SK-N-SH (cell line): ENCODE results near the gene CEP170B. TPM values are rescaled to one million over a fixed set of nuclear protein-coding genes. Genes with fewer than 3 reads are reported as not detected.

Experiments
- CTCF ChIA-PET: fragments of 300-600, 350-600 bp; formaldehyde crosslinking; extraction: SDS; loops from one replicate; lab custom pipeline; 2021; lab: Yijun Ruan, JAX
- POLR2A ChIA-PET: fragments of 350-600 bp; sonication (Branson Sonifier 250); formaldehyde crosslinking; extraction: SDS; loops from one replicate; lab custom pipeline; 2020; ENCODE audit warnings: antibody characterized with exemption, inconsistent platforms; lab: Yijun Ruan, JAX
- DNase-seq: peaks from one replicate; pipeline ENCODE4 v3.0.0; 2012
- H2AFZ ChIP-seq: fragments of 200-600 bp; sonication (generic); 2 replicates; pipeline ENCODE4 v1.8.1; 2016; ENCODE audit warnings: antibody characterized with exemption, mild to moderate bottlenecking, low read depth
- H3F3A ChIP-seq: fragments of 200-600 bp; sonication (generic); replicated peaks from 2 replicates; pipeline ENCODE3; 2016; ENCODE audit warnings: antibody characterized with exemption, mild to moderate bottlenecking; ENCODE audit not compliant: insufficient read depth
- H3K27ac ChIP-seq, 2 experiments: fragments of 200-500 bp in 1 of 2; fragments of 200-600 bp in 1 of 2; sonication (Bioruptor generic) in 1 of 2; sonication (generic), shearing (Covaris generic) in 1 of 2; 2 replicates each; pipeline versions ENCODE4 v1.5.1 to v1.6.1; 2014 to 2016; ENCODE audit warnings: low read depth in 2 of 2, inconsistent platforms in 1 of 2, low read length in 1 of 2, mild to moderate bottlenecking in 1 of 2, mixed read lengths in 1 of 2
- H3K27me3 ChIP-seq: fragments of 200-600 bp; sonication (generic), shearing (Covaris generic); 2 replicates; pipeline ENCODE4 v1.6.1; 2016; ENCODE audit warnings: mixed run types; ENCODE audit not compliant: insufficient read depth
- H3K36me3 ChIP-seq, 2 experiments: fragments of 200-500 bp in 1 of 2; fragments of 200-600 bp in 1 of 2; sonication (Bioruptor generic) in 1 of 2; sonication (generic) in 1 of 2; replicated peaks in 1 of 2; 2 replicates each; pipeline versions ENCODE3 to v1.5.1; 2014 to 2016; ENCODE audit warnings: low read length in 1 of 2, mild to moderate bottlenecking in 1 of 2; ENCODE audit not compliant: insufficient read depth in 2 of 2, control insufficient read depth in 1 of 2
- H3K4me1 ChIP-seq, 2 experiments: fragments of 200-500 bp in 1 of 2; fragments of 200-600 bp in 1 of 2; sonication (Bioruptor generic) in 1 of 2; sonication (generic), shearing (Covaris generic) in 1 of 2; 2 replicates each; pipeline versions ENCODE4 v1.5.1 to v1.6.1; 2014 to 2016; ENCODE audit warnings: low read depth in 1 of 2, low read length in 1 of 2, mixed run types in 1 of 2; ENCODE audit not compliant: insufficient read depth in 2 of 2, control insufficient read depth in 1 of 2
- H3K4me2 ChIP-seq: fragments of 200-600 bp; sonication (generic), shearing (Covaris generic); 2 replicates; pipeline ENCODE4 v1.6.1; 2017; ENCODE audit warnings: mixed run types
- H3K4me3 ChIP-seq, 2 experiments: fragments of 200-500 bp in 1 of 2; fragments of 200-600 bp in 1 of 2; sonication (Bioruptor generic) in 1 of 2; sonication (generic), shearing (Covaris generic) in 1 of 2; 2 replicates each; pipeline versions ENCODE4 v1.5.1 to v1.8.1; 2014 to 2016; ENCODE audit warnings: low read depth in 2 of 2, inconsistent platforms in 1 of 2, low read length in 1 of 2, mild to moderate bottlenecking in 1 of 2, mixed read lengths in 1 of 2, moderate library complexity in 1 of 2
- H3K79me2 ChIP-seq: fragments of 200-600 bp; sonication (generic); 2 replicates; pipeline ENCODE4 v1.8.1; 2017; ENCODE audit warnings: mild to moderate bottlenecking; ENCODE audit not compliant: insufficient read depth
- H3K9ac ChIP-seq: fragments of 200-600 bp; sonication (generic); 2 replicates; pipeline ENCODE4 v1.6.1; 2017; ENCODE audit warnings: mixed run types
- H3K9me2 ChIP-seq: fragments of 200-600 bp; sonication (generic); 2 replicates; pipeline ENCODE4 v1.6.1; 2017; ENCODE audit warnings: mixed run types
- H3K9me3 ChIP-seq: fragments of 200-600 bp; sonication (generic); 2 replicates; pipeline ENCODE4 v1.6.1; 2017; ENCODE audit warnings: mixed run types, mild to moderate bottlenecking, moderate library complexity
- H4K20me1 ChIP-seq: fragments of 200-600 bp; sonication (generic); 2 replicates; pipeline ENCODE4 v1.6.1; 2017; ENCODE audit warnings: mild to moderate bottlenecking, mixed run types; ENCODE audit not compliant: insufficient read depth
- EP300 ChIP-seq, 2 experiments: IDR thresholded peaks; 2 replicates each; pipeline versions ENCODE4 v1.4.0 to v1.6.1; 2012; ENCODE audit warnings: borderline replicate concordance in 1 of 2, low read depth in 1 of 2, low read length in 1 of 2
- FOXJ3 ChIP-seq: sonication (generic); formaldehyde crosslinking; IDR thresholded peaks from 2 replicates; pipeline ENCODE4 v1.5.1; 2020; ENCODE audit warnings: mild to moderate bottlenecking, missing genetic modification reagents
- MEF2A ChIP-seq: IDR thresholded peaks from 2 replicates; pipeline ENCODE4 v1.4.0; 2012; ENCODE audit warnings: low read depth, borderline replicate concordance
- NFIC ChIP-seq: IDR thresholded peaks from 2 replicates; pipeline ENCODE4 v1.4.0; 2012; ENCODE audit warnings: borderline replicate concordance
- NRF1 ChIP-seq: IDR thresholded peaks from 2 replicates; pipeline ENCODE4 v1.6.1; 2012; ENCODE audit warnings: low read depth, mild to moderate bottlenecking, low read length
- RAD21 ChIP-seq: IDR thresholded peaks from 2 replicates; pipeline ENCODE4 v1.6.1; 2012; ENCODE audit warnings: mild to moderate bottlenecking, low read length
- SIN3A ChIP-seq: IDR thresholded peaks from 2 replicates; pipeline ENCODE4 v1.6.1; 2012; ENCODE audit warnings: low read depth, mild to moderate bottlenecking, low read length, moderate library complexity, borderline replicate concordance
- TEAD4 ChIP-seq: IDR thresholded peaks from 2 replicates; pipeline ENCODE4 v1.4.0; 2012; ENCODE audit warnings: mild to moderate bottlenecking, borderline replicate concordance; ENCODE audit not compliant: insufficient read depth
- YY1 ChIP-seq: IDR thresholded peaks from 2 replicates; pipeline ENCODE4 v1.4.0; 2012; ENCODE audit warnings: low read depth, mild to moderate bottlenecking
- WGBS: methylation state at CpG from one replicate; pipeline ENCODE4 v1.1.6; 2017; ENCODE audit warnings: low lambda C conversion rate; 5-methylcytosine and 5-hydroxymethylcytosine counted together
- polyA plus RNA-seq, 3 experiments: library from polyadenylated mRNA; depleted of rRNA; stranded (reverse); fragments of >200 nt; gene quantifications; 2 replicates each; pipeline ENCODE4 v1.2.3, GENCODE V29; 2012
- TF ChIP-seq, protein P1 (sequence below): IDR thresholded peaks from 2 replicates; pipeline ENCODE4 v1.4.0; 2012; ENCODE audit warnings: low read depth
- TF ChIP-seq, protein P2 (sequence below): fragments of 150-350 bp; IDR thresholded peaks from 2 replicates; pipeline ENCODE4 v1.6.1; 2017; ENCODE audit warnings: antibody characterized with exemption, low read length, low read depth, borderline replicate concordance
- TF ChIP-seq, protein P3 (sequence below): fragments of 150-350 bp; IDR thresholded peaks from 2 replicates; pipeline ENCODE4 v1.6.1; 2016; ENCODE audit warnings: mild to moderate bottlenecking, low read depth, low read length
- TF ChIP-seq, protein P4 (sequence below): fragments of 200-600 bp; sonication (generic); IDR thresholded peaks from 2 replicates; pipeline ENCODE4 v1.6.1; 2017; ENCODE audit warnings: antibody characterized with exemption, mild to moderate bottlenecking, moderate library complexity
- TF ChIP-seq, protein P5 (sequence below): IDR thresholded peaks from 2 replicates; pipeline ENCODE4 v1.4.0; 2012; ENCODE audit warnings: low read depth, borderline replicate concordance

The CEP170B gene
- polyA plus RNA-seq, 1 of the 3 experiments (the other 2 are of a cell fraction) = 11.0 TPM

DNA sequence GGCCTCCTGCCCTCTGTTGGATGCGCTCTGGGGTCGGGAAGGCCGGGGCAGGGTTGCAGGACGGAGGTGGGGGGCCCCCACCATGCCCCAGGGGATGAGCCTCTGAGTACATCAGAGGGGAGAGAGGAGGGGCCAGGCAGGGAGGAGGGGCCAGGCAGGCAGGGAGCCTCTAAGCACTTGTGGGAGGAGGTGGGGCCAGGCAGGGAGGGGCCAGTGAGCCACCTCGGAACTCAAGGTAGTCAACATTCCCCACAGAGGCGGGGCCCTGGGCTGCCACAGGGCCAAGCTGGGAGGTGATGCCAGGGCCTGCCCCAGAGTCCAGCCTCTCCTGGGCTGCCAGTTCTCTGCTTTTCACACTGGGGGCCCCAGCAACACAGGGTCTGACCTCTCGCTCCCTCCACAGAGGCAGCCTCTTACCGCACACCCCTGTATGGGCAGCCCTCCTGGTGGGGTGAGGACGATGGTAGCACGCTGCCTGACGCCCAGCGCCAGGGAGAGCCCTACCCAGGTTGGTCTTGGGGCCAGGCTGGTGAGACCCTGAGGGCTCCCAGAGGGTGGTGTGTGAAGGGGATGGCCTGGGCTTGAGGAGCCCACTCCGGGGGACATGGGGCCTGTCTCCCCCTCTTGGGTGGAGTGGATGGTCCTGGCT is 17.4 kb downstream of the CEP170B start:
- CTCF ChIA-PET = interaction anchor here (2.0 to 2.3 kb wide), 2 partner anchors 13 to 114 kb away, joined by 6 to 14 read pairs; no protein-coding TSS in a partner anchor
- POLR2A ChIA-PET = no interaction called here
- Histone ChIP-seq H3K79me2 (no peaks in the 10 kb centered on the region), H4K20me1 (0 out of 2 replicates have a peak, but pooled peaks cover 3% of the 10 kb centered on the region), H2AFZ (no peak overlapping the region), H3K27ac (peak overlapping the region in 1 of 2 experiments; percentile 86; a peak in 2 of 4 replicates), H3K9ac (no peak overlapping the region), H3K4me3 (no peak overlapping the region), H3K9me2 (no peaks in the 10 kb centered on the region), H3K36me3 (peaks cover 0 to 31% of the 10 kb centered on the region in 2 experiments), H3K4me1 (peaks cover 0 to 27% of the 10 kb centered on the region in 2 experiments; a peak in 1 of 4 replicates), H3K4me2 (no peak overlapping the region), H3K27me3 (no peaks in the 10 kb centered on the region), H3K9me3 (no peaks in the 10 kb centered on the region), H3F3A (no peaks in the 10 kb centered on the region)
- no peak for TF ChIP-seq YY1
- TF ChIP-seq, protein P1, sequence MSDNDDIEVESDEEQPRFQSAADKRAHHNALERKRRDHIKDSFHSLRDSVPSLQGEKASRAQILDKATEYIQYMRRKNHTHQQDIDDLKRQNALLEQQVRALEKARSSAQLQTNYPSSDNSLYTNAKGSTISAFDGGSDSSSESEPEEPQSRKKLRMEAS = no peak
- DNase-seq = peak; percentile 55
- no CpG with 5 or more reads among the region's 13 CpGs for WGBS

DNA sequence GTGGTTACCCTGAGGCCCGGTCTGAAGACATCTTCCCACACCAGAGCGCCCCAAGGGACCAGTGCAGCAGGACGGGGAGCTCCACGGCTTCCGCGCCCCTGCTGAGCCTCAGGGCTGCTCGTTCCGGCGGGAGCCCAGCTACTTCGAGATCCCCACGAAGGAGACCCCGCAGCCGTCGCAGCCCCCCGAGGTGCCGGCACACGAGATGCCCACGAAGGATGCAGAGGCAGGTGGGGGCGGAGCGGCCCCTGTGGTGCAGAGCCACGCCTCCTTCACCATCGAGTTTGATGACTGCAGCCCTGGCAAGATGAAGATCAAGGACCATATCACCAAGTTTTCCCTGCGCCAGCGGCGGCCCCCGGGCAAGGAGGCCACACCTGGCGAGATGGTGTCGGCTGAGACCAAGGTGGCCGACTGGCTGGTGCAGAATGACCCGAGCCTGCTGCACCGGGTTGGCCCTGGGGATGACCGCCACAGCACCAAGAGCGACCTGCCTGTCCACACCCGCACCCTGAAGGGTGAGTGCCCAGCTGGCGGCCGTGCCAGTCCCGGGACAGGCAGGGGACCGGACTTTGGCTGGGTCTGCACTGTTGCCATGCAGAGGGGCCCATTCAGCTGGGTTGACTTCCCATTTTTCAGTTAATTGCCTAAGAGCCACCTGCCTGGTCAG is 18.1 kb downstream of the CEP170B start:
- Histone ChIP-seq H3K4me3 (no peak overlapping the region), H2AFZ (no peak overlapping the region), H4K20me1 (0 out of 2 replicates have a peak, but pooled peaks cover 3% of the 10 kb centered on the region), H3K9ac (no peak overlapping the region), H3K9me3 (no peaks in the 10 kb centered on the region), H3F3A (no peaks in the 10 kb centered on the region), H3K4me2 (no peak overlapping the region), H3K4me1 (peaks cover 0 to 27% of the 10 kb centered on the region in 2 experiments; a peak in 1 of 4 replicates), H3K27me3 (no peaks in the 10 kb centered on the region), H3K9me2 (no peaks in the 10 kb centered on the region), H3K36me3 (peaks cover 0 to 32% of the 10 kb centered on the region in 2 experiments), H3K79me2 (no peaks in the 10 kb centered on the region), H3K27ac (peak overlapping the region in 1 of 2 experiments; percentile 60; a peak in 2 of 4 replicates)
- WGBS = 95% methylated on average over 28 of the region's 38 CpGs
- POLR2A ChIA-PET = no interaction called here
- DNase-seq = no peak
- CTCF ChIA-PET = interaction anchor here (2.0 kb wide), 1 partner anchor 12 kb away, joined by 14 read pairs; no protein-coding TSS in a partner anchor
- TF ChIP-seq, protein P2, sequence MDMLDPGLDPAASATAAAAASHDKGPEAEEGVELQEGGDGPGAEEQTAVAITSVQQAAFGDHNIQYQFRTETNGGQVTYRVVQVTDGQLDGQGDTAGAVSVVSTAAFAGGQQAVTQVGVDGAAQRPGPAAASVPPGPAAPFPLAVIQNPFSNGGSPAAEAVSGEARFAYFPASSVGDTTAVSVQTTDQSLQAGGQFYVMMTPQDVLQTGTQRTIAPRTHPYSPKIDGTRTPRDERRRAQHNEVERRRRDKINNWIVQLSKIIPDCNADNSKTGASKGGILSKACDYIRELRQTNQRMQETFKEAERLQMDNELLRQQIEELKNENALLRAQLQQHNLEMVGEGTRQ = no peak
- no peak for TF ChIP-seq EP300 (IDR thresholded peaks at IDR 0.05; ENCODE audit: borderline replicate concordance in 1 of 2, low read depth in 1 of 2, low read length in 1 of 2)
- no peak for TF ChIP-seq TEAD4
- TF ChIP-seq, protein P3, sequence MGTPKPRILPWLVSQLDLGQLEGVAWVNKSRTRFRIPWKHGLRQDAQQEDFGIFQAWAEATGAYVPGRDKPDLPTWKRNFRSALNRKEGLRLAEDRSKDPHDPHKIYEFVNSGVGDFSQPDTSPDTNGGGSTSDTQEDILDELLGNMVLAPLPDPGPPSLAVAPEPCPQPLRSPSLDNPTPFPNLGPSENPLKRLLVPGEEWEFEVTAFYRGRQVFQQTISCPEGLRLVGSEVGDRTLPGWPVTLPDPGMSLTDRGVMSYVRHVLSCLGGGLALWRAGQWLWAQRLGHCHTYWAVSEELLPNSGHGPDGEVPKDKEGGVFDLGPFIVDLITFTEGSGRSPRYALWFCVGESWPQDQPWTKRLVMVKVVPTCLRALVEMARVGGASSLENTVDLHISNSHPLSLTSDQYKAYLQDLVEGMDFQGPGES = no peak
- TF ChIP-seq FOXJ3 = no peak
- no peak for TF ChIP-seq MEF2A
- no peak for TF ChIP-seq RAD21
- no peak for TF ChIP-seq NFIC
- no peak for TF ChIP-seq NRF1
- TF ChIP-seq SIN3A = no peak
- TF ChIP-seq, protein P1 = no peak
- TF ChIP-seq, protein P4, sequence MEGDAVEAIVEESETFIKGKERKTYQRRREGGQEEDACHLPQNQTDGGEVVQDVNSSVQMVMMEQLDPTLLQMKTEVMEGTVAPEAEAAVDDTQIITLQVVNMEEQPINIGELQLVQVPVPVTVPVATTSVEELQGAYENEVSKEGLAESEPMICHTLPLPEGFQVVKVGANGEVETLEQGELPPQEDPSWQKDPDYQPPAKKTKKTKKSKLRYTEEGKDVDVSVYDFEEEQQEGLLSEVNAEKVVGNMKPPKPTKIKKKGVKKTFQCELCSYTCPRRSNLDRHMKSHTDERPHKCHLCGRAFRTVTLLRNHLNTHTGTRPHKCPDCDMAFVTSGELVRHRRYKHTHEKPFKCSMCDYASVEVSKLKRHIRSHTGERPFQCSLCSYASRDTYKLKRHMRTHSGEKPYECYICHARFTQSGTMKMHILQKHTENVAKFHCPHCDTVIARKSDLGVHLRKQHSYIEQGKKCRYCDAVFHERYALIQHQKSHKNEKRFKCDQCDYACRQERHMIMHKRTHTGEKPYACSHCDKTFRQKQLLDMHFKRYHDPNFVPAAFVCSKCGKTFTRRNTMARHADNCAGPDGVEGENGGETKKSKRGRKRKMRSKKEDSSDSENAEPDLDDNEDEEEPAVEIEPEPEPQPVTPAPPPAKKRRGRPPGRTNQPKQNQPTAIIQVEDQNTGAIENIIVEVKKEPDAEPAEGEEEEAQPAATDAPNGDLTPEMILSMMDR = no peak
- TF ChIP-seq, protein P5, sequence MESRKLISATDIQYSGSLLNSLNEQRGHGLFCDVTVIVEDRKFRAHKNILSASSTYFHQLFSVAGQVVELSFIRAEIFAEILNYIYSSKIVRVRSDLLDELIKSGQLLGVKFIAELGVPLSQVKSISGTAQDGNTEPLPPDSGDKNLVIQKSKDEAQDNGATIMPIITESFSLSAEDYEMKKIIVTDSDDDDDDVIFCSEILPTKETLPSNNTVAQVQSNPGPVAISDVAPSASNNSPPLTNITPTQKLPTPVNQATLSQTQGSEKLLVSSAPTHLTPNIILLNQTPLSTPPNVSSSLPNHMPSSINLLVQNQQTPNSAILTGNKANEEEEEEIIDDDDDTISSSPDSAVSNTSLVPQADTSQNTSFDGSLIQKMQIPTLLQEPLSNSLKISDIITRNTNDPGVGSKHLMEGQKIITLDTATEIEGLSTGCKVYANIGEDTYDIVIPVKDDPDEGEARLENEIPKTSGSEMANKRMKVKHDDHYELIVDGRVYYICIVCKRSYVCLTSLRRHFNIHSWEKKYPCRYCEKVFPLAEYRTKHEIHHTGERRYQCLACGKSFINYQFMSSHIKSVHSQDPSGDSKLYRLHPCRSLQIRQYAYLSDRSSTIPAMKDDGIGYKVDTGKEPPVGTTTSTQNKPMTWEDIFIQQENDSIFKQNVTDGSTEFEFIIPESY = no peak
